MM.1S (cell line): ENCODE data around the gene LRRC4C.

Experiments
- CTCF ChIP-seq: fragments of 300-600 bp; sonication (generic); IDR thresholded peaks from 2 replicates; pipeline ENCODE4 v1.5.1; 2016; ENCODE audit warnings: antibody characterized with exemption, low read length, mixed read lengths
- EZH2 ChIP-seq: fragments of 300-600 bp; sonication (generic); optimal IDR thresholded peaks from 2 replicates; pipeline ENCODE3; 2017; ENCODE audit warnings: low read depth, mild to moderate bottlenecking, antibody characterized with exemption, low read length, mixed read lengths

DNA sequence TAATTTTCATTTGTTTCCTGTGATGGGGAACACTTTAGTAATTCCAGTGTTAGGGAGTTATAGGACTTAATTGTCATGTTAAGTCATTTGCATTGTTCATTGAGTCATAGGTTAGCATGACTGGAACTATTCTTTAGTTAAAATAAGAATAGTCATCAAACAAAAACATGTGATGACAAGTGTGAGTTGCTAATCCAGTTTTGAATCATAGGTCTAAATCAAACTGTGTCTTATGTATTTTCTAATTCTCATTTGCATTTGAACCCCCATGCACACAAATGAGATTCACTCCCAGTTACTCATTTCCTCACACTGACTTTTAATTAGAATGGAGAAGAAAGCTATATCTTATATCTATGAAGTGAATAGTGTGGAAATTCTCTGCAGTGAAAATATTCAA lies 405.6 kb downstream of the LRRC4C start:
- TF ChIP-seq CTCF, result no peak
- no peak for TF ChIP-seq EZH2
